GM19452 (cell line): Measurements from ENCODE around the gene BCCIP.

Experiments
- ATAC-seq: cut with Tn5 transposase; IDR thresholded peaks from one replicate; pipeline ENCODE4 v1.9.1; 2021; ENCODE audit not compliant: unreplicated experiment

Gene BCCIP

GRCh38 chr10:125843603-125844329, 20.4 kb downstream of the BCCIP start:
- no peak for ATAC-seq

GRCh38 chr10:125844751-125845221, 21.4 kb downstream of the BCCIP start:
- ATAC-seq, result no peak

- ATAC-seq, result no peak
Measured at GRCh38 chr10:125845617-125846016, 22.3 kb downstream of the BCCIP start.

- ATAC-seq, result peak; percentile 60
Measured at GRCh38 chr10:125846894-125847293, 23.5 kb downstream of the BCCIP start.

- no peak for ATAC-seq
Measured at GRCh38 chr10:125848371-125848770, 25.0 kb downstream of the BCCIP start.

GRCh38 chr10:125848857-125849256, 25.5 kb downstream of the BCCIP start:
- no peak for ATAC-seq

GRCh38 chr10:125849448-125849847, 26.1 kb downstream of the BCCIP start:
- ATAC-seq, result no peak

- no peak for ATAC-seq
Measured at GRCh38 chr10:125850766-125851731, 27.7 kb downstream of the BCCIP start.

GRCh38 chr10:125852487-125852886, 29.1 kb downstream of the BCCIP start:
- ATAC-seq, result no peak

GRCh38 chr10:125857185-125857760, 33.9 kb downstream of the BCCIP start:
- ATAC-seq, result no peak

GRCh38 chr10:125859128-125859817, 35.9 kb downstream of the BCCIP start:
- ATAC-seq, result no peak

- no peak for ATAC-seq
Measured at GRCh38 chr10:125865120-125865519, 41.8 kb downstream of the BCCIP start.

GRCh38 chr10:125866421-125867029, 43.2 kb downstream of the BCCIP start:
- no peak for ATAC-seq

- no peak for ATAC-seq
Measured at GRCh38 chr10:125868372-125868975, 45.1 kb downstream of the BCCIP start.

GRCh38 chr10:125871338-125871737, 48.0 kb downstream of the BCCIP start:
- no peak for ATAC-seq

GRCh38 chr10:125878957-125879835, 55.9 kb downstream of the BCCIP start:
- no peak for ATAC-seq

- ATAC-seq, result no peak
Measured at GRCh38 chr10:125880719-125881118, 57.4 kb downstream of the BCCIP start.

- no peak for ATAC-seq
Measured at GRCh38 chr10:125881192-125881591, 57.8 kb downstream of the BCCIP start, which contains the start of gene DHX32. Gene DHX32, minus strand, starts transcription at chr10:125881292. Its CDS starts 468 bp downstream, at chr10:125880824.

- ATAC-seq, result no peak
Measured at GRCh38 chr10:125882596-125882995, 59.2 kb downstream of the BCCIP start.
